Left ventricle myocardium inferior (tissue), 1 donor: ENCODE data around the gene UACA. TPM values are rescaled to one million over a fixed set of nuclear protein-coding genes. Genes with fewer than 3 reads are reported as not detected.
A peak's percentile ranks its signal among the peaks of the same experiment; 100 is the strongest.

Experiments
- DNase-seq: peaks from one replicate; pipeline ENCODE4 v3.0.0-alpha.2; 2020
- H3K27ac ChIP-seq: fragments of 200-600 bp; replicated peaks from 2 replicates; pipeline ENCODE4 v1.8.0; 2021
- H3K27me3 ChIP-seq: fragments of 200-600 bp; 2 replicates; pipeline ENCODE4 v1.8.0; 2021; ENCODE audit warnings: low read depth
- H3K36me3 ChIP-seq: fragments of 200-600 bp; 2 replicates; pipeline ENCODE4 v1.8.0; 2021
- H3K4me1 ChIP-seq: fragments of 200-600 bp; 2 replicates; pipeline ENCODE4 v1.8.0; 2021
- H3K4me3 ChIP-seq: fragments of 200-600 bp; 2 replicates; pipeline ENCODE4 v1.8.0; 2021; ENCODE audit warnings: mild to moderate bottlenecking, moderate library complexity
- H3K9me3 ChIP-seq: fragments of 200-600 bp; replicated peaks from 2 replicates; pipeline ENCODE4 v1.8.0; 2021
- CTCF ChIP-seq: fragments of 200-600 bp; IDR thresholded peaks from 2 replicates; pipeline ENCODE4 v1.8.0; 2021; ENCODE audit warnings: antibody characterized with exemption, mild to moderate bottlenecking, borderline replicate concordance
- intact Hi-C: fragments of 100-400 bp; cut with micrococcal nuclease; formaldehyde crosslinking; loops from one replicate; pipeline ENCODE4 v1.11.0; 2022
- total RNA-seq: library from RNA; stranded (reverse); fragmentation: NEBNext Ultra II Directional; extraction: Animal tissue kit (Norgen Biotek cat#: 25700); gene quantifications from one replicate; pipeline ENCODE4 v1.2.1, GENCODE V29; 2021
- donor health status: DM: no; HTN: yes; CAD: no; lungs with severe emphysema.

UACA gene
- total RNA-seq, 1 donor from 2014 or later: 33.7 TPM

- peaks cover 26% of the 10 kb centered on the region for H3K4me1 ChIP-seq
- no peak overlapping the region for H3K4me3 ChIP-seq
- no peaks in the 10 kb centered on the region for H3K27me3 ChIP-seq
- no peak for TF ChIP-seq CTCF
- H3K27ac ChIP-seq: peak overlapping the region; percentile 43
- no peaks in the 10 kb centered on the region for H3K9me3 ChIP-seq
- DNase-seq: no peak
- intact Hi-C loops: no loop called here
- H3K36me3 ChIP-seq: no peaks in the 10 kb centered on the region
Measured at GRCh38 chr15:70802629-70803028, 39.3 kb upstream of the UACA start.

- DNase-seq: no peak
- TF ChIP-seq CTCF: no peak
Measured at GRCh38 chr15:70801109-70801508, 37.8 kb upstream of the UACA start.

GRCh38 chr15:70799667-70800450 is 36.5 kb upstream of the UACA start:
- intact Hi-C loops: no loop called here
- Histone ChIP-seq H3K27ac (peak overlapping the region; percentile 80), H3K27me3 (no peaks in the 10 kb centered on the region)

More at GRCh38 chr15:70801109-70801508, 37.8 kb upstream of the UACA start:
- Histone ChIP-seq H3K4me3 (no peak overlapping the region), H3K27ac (peak overlapping the region; percentile 80), H3K4me1 (peaks cover 17% of the 10 kb centered on the region), H3K27me3 (no peaks in the 10 kb centered on the region), H3K9me3 (no peaks in the 10 kb centered on the region), H3K36me3 (no peaks in the 10 kb centered on the region)
- intact Hi-C loops: no loop called here

GRCh38 chr15:70797464-70797863 is 34.1 kb upstream of the UACA start:
- no peak for TF ChIP-seq CTCF
- Histone ChIP-seq H3K27me3 (no peaks in the 10 kb centered on the region), H3K36me3 (no peaks in the 10 kb centered on the region), H3K9me3 (no peaks in the 10 kb centered on the region), H3K4me1 (peaks cover 17% of the 10 kb centered on the region), H3K4me3 (no peak overlapping the region), H3K27ac (no peak overlapping the region)
- intact Hi-C loops: no loop called here
- DNase-seq: no peak

More at GRCh38 chr15:70799667-70800450, 36.5 kb upstream of the UACA start:
- DNase-seq: no peak
- Histone ChIP-seq H3K36me3 (no peaks in the 10 kb centered on the region), H3K4me3 (no peak overlapping the region), H3K4me1 (peaks cover 17% of the 10 kb centered on the region), H3K9me3 (no peaks in the 10 kb centered on the region)
- TF ChIP-seq CTCF: no peak

GRCh38 chr15:70796516-70797310 is 33.4 kb upstream of the UACA start:
- Histone ChIP-seq H3K27ac (no peak overlapping the region), H3K4me1 (peaks cover 17% of the 10 kb centered on the region), H3K36me3 (no peaks in the 10 kb centered on the region), H3K4me3 (no peak overlapping the region), H3K27me3 (no peaks in the 10 kb centered on the region), H3K9me3 (no peaks in the 10 kb centered on the region)
- intact Hi-C loops: no loop called here
- no peak for TF ChIP-seq CTCF
- DNase-seq: no peak
